Endometrium (tissue), 2 donors: Measurements from ENCODE around the gene TSHB.

ENCODE experiments used
- FAIRE-seq: peaks from 2 replicates; lab custom pipeline; 2012; peaks lifted over from hg19 to GRCh38; lab: Jason Lieb, UNC
- donor health status: control.
- donor health status: control.

The TSHB gene

GRCh38 chr1:115060501-115060900, 30.9 kb downstream of the TSHB start:
- no peak for FAIRE-seq

- FAIRE-seq = no peak
Measured at GRCh38 chr1:115062542-115063004, 32.9 kb downstream of the TSHB start.

GRCh38 chr1:115063228-115063901, 33.7 kb downstream of the TSHB start:
- no peak for FAIRE-seq

- FAIRE-seq = no peak
Measured at GRCh38 chr1:115064461-115064860, 34.8 kb downstream of the TSHB start.

GRCh38 chr1:115065021-115065420, 35.4 kb downstream of the TSHB start:
- no peak for FAIRE-seq

DNA sequence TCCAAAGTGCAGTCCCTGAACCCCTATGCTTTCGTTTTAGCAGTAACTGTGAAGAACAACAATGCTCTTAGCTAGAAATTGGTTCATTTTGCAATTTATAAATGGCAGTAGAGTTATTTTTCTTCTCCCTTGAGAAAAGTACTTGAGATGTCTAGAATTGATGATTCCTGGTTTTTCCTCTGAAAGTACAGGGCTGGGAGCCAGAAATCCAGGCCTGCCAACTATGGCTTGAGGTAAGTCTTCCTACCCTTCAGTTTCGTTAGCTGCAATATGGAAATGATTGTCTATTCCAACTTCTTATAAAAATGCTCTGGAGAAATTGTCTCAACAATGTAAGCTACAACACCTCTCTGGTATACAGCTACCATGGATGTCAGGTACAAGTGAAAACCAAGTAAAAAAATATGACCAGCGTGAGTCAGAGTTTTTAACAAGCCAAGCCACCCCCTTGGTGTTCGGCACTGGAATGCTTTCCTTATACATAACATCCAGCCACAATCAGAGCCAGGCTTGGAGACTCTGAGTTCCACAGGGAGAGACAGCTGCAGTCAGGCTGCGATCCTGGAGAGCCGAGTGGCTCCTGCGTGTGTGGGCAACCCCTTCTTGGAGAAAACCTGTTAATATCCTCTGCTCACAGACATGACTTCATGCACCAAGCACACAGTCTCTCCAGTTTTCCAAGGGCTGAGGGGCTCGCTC, 37.7 kb downstream of the TSHB start:
- no peak for FAIRE-seq

DNA sequence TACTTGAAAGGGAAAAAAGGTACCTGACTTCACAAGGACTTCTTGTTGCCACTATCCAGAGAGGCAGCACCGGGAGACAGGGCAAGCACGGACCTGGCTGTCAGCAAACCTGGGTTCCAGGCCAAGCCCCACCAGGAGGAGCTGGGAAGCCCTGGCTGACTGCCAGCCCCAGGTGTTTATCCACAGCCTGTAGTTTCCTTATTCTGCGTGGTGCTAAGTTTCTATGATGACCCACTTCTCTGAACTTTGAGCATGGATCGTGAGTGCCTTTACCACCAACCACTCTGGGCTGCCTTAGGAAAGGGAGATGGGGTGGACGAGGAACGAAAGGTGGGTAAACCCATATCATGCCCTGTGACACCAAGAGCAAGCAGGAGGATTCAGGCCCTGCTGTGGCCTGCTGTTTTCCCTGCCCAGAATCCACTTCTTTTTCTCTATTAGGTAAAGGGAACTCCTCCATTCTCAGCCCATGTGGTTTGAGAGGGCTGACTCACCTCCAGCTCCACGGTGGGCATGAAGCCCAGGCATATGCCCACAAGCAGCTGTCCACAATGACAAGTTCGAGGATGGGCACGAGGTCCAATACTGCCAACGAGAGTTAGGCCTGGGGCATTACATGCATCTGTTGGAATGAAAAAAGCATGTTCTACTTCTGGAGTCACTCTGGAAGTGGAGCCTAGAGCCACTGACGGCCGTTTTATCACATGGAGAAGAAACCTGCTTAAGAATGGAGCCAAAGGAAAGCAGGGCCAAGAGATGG, 39.4 kb downstream of the TSHB start:
- FAIRE-seq = no peak

- no peak for FAIRE-seq
Measured at GRCh38 chr1:115069659-115070308, 40.2 kb downstream of the TSHB start.

DNA sequence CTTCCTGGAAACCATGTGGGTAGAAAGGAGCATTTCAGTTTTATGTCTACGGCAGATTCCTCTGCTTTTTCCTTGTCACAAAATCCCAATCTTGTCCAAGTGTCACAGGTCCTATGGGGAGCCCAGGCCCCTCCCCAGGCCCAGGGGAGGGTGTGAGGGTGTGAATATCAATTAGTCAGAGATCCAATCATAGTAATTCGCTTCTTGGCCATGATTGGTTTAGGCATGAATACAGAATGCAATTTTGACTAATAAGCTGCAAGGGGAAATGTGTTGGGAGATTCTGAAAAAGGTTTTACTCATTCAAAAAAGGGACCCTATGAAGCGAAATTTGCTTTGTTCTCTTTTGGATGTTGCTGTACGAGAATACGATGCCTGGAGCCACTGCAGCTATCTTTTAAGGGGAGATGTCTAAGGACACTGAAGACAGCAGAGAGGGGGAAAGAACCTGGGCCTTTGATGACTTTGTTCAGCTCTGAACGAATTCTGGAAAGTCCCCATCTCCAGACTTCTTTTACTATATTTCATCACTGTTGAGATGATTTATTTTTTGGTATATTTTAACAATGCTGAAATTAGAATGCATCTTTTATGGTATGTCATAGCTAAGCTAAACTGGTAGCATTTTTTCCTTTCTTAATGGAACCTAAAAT, 41.5 kb downstream of the TSHB start:
- FAIRE-seq = no peak

DNA sequence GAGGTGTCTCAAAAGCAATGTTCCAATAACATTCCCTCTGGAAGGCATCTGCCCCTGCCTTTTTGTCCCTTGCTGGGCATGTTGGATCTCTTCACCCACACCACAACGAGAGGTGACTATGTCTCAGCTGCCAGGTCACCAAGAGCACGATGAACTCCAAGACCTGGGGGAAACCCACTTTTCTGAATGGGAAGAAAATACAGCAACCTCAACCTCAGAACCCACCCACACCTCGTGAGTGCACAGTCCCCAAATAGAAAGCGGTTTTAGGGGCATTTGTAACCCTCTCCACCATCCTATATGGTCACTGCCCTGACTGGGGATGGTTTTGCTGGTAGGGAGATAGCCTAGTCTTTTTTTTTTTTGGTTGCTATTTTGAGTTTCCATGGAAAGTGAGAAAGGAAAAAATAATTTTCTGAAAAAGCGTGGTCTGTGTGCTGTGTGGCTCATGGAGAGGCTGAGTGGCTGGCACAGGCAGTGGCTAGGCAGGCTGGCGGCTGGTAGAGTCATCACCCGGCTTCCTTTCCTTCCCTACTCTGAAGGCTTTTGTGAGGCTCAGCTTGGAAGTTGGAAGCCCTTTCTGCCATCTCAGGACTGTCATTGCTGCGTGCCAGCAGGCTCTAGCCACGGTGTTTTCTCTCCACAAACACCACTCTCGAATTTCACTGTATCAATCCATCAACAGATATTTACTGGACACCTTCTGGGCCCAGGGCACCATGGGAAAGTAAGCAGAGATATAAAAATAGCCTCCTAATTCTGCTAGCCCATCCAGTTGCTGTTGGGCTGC, 43.9 kb downstream of the TSHB start:
- no peak for FAIRE-seq

GRCh38 chr1:115074839-115075534, 45.4 kb downstream of the TSHB start:
- FAIRE-seq = no peak

- FAIRE-seq = no peak
Measured at GRCh38 chr1:115076384-115076915, 46.8 kb downstream of the TSHB start.

DNA sequence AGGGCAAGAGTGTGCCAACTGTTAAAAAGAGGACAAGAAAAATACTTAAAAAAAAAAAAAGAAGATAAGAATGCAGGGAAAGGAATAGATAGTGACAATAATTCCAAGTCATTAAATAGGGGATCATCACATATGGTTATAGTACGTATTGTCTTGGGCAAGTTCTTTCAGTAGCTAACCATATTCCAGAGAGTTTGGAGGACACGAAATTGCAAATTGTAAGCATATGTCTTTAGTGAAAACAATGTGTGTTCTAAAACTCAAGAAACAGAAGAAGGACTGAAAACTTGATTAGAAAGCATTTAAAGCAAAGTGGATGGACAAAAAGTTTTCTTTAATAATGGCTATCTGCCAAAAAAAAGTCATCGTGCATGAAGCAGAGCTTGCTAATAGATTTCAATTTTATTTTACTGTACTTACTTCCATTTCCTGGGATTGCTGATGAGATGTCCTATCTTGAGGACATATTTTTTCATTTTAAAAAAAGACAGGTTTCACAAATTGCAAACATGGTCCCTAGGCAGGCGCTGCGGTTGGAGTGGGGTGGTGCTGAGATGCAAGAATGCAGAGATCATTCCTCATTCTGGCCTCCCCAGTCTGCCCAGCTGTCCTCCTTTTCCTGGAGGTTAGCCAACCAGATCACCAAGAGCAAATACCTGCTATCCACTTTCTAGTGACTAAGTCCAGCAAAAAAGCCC, 47.8 kb downstream of the TSHB start:
- FAIRE-seq = no peak

DNA sequence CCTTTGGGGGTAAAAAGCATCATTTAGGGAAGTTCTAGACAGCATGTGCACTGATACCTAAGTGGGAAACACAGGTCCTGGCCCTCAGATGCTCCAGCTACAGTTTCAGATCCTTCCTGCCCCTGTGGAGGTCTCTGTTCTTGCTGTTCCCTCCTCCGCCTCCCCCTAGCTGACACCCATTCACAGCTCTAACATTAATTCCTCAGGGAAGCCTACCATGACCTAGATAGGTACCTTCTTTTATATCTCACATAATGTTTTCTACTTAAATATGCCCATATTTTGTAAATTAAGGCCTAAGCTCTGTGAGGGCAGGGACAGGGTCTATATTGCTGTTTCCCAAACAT, 48.3 kb downstream of the TSHB start:
- FAIRE-seq = no peak

- FAIRE-seq = no peak
Measured at GRCh38 chr1:115078708-115079107, 49.1 kb downstream of the TSHB start.

GRCh38 chr1:115082949-115083348, 53.3 kb downstream of the TSHB start:
- no peak for FAIRE-seq
